ENCODE data around the gene KLHL3.

DNA sequence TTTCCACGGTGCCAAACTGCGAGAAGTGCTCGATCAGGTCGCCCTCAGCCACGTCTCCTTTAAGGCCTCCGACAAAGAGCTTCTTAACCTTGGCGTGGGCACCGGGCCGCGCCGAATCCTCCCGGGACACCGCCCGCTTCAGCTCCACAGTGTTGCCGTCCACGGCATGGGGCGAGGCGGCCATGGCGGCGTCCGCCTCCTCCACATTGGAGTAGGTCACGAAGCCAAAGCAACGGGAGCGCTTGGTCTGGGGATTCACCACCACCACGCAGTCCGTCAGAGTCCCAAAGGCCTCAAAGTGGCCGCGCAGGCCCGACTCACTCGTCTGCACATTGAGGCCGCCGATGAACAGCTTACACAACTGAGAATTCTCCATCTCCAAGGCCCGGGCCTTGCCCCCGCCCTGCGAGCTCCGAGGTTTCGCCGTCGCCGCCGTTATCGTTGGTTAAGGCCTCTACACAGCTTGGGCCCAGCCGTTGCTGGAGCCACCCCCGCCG, 17.9 kb upstream of the KLHL3 start:
- TF ChIP-seq, protein P1, sequence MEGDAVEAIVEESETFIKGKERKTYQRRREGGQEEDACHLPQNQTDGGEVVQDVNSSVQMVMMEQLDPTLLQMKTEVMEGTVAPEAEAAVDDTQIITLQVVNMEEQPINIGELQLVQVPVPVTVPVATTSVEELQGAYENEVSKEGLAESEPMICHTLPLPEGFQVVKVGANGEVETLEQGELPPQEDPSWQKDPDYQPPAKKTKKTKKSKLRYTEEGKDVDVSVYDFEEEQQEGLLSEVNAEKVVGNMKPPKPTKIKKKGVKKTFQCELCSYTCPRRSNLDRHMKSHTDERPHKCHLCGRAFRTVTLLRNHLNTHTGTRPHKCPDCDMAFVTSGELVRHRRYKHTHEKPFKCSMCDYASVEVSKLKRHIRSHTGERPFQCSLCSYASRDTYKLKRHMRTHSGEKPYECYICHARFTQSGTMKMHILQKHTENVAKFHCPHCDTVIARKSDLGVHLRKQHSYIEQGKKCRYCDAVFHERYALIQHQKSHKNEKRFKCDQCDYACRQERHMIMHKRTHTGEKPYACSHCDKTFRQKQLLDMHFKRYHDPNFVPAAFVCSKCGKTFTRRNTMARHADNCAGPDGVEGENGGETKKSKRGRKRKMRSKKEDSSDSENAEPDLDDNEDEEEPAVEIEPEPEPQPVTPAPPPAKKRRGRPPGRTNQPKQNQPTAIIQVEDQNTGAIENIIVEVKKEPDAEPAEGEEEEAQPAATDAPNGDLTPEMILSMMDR (conservative IDR thresholded peaks at IDR 0.05; ENCODE audit: low read depth, low read length) = no peak
- TF ChIP-seq EZH2 (IDR thresholded peaks at IDR 0.05; ENCODE audit: low read length, unreplicated experiment) = no peak

All from PC-3 (cell line).